Neural progenitor cell (in vitro differentiated cells): Measurements from ENCODE around the gene ACAD10. TPM values are rescaled to one million over a fixed set of nuclear protein-coding genes. Genes with fewer than 3 reads are reported as not detected.

Experiments used
- DNase-seq: peaks from one replicate; pipeline ENCODE4 v3.0.0-alpha.2; 2016; ENCODE audit warnings: low spot score
- H2AFZ ChIP-seq: fragments of 200-600 bp; sonication (generic); replicated peaks from 2 replicates; pipeline ENCODE4 v1.6.1; 2016; ENCODE audit warnings: antibody characterized with exemption
- H3F3A ChIP-seq: fragments of 200-600 bp; sonication (generic); 2 replicates; pipeline ENCODE4 v1.6.1; 2016; ENCODE audit warnings: antibody characterized with exemption, low read depth
- H3K27ac ChIP-seq: fragments of 200-600 bp; sonication (generic); 2 replicates; pipeline ENCODE4 v1.5.1; 2016; ENCODE audit warnings: mild to moderate bottlenecking
- H3K27me3 ChIP-seq: fragments of 200-600 bp; sonication (generic); 2 replicates; pipeline ENCODE4 v1.6.1; 2016; ENCODE audit warnings: mild to moderate bottlenecking, moderate library complexity
- H3K36me3 ChIP-seq: fragments of 200-600 bp; sonication (generic); 2 replicates; pipeline ENCODE4 v1.5.1; 2016
- H3K4me1 ChIP-seq: fragments of 200-600 bp; sonication (generic); 2 replicates; pipeline ENCODE4 v1.6.1; 2016; ENCODE audit warnings: mixed run types
- H3K4me2 ChIP-seq: fragments of 200-600 bp; sonication (generic); 2 replicates; pipeline ENCODE4 v1.6.1; 2016
- H3K4me3 ChIP-seq: fragments of 200-600 bp; sonication (generic); 2 replicates; pipeline ENCODE4 v1.5.1; 2016
- H3K79me2 ChIP-seq: fragments of 200-600 bp; sonication (generic); 2 replicates; pipeline ENCODE4 v1.6.1; 2016; ENCODE audit warnings: low read depth
- H3K9ac ChIP-seq: fragments of 200-600 bp; sonication (generic); 2 replicates; pipeline ENCODE4 v1.6.1; 2016
- H3K9me3 ChIP-seq: fragments of 200-600 bp; sonication (generic); 2 replicates; pipeline ENCODE4 v1.5.1; 2016; ENCODE audit warnings: low read depth
- H4K20me1 ChIP-seq: fragments of 200-600 bp; sonication (generic); 2 replicates; pipeline ENCODE4 v1.6.1; 2016; ENCODE audit warnings: low read depth
- H3K27ac Mint-ChIP-seq: 3 replicates; pipeline ENCODE4 v1.8.0; 2021; ENCODE audit warnings: mixed read lengths
- H3K27me3 Mint-ChIP-seq: 2 replicates; pipeline ENCODE4 v1.8.0; 2022; ENCODE audit warnings: low read depth, mild to moderate bottlenecking, inconsistent platforms, moderate library complexity, mixed read lengths; ENCODE audit not compliant: insufficient read depth
- H3K36me3 Mint-ChIP-seq: 3 replicates; pipeline ENCODE4 v1.8.0; 2021; ENCODE audit warnings: mixed read lengths
- H3K4me1 Mint-ChIP-seq: 3 replicates; pipeline ENCODE4 v1.8.0; 2021; ENCODE audit warnings: mixed read lengths
- H3K4me3 Mint-ChIP-seq: 3 replicates; pipeline ENCODE4 v1.8.0; 2021; ENCODE audit warnings: mild to moderate bottlenecking, moderate library complexity, mixed read lengths
- H3K9me3 Mint-ChIP-seq: 3 replicates; pipeline ENCODE4 v1.8.0; 2020; ENCODE audit warnings: mixed read lengths
- CTCF ChIP-seq: fragments of 200-600 bp; sonication (generic); IDR thresholded peaks from 2 replicates; pipeline ENCODE4 v1.5.1; 2017; ENCODE audit warnings: antibody characterized with exemption, mild to moderate bottlenecking
- EZH2 ChIP-seq: fragments of 200-600 bp; sonication (generic); IDR thresholded peaks from 2 replicates; pipeline ENCODE4 v1.6.1; 2017; ENCODE audit warnings: antibody characterized with exemption, mild to moderate bottlenecking, moderate library complexity
- EZH2phosphoT487 ChIP-seq: fragments of 200-600 bp; sonication (generic); IDR thresholded peaks from 2 replicates; pipeline ENCODE4 v1.6.1; 2017; ENCODE audit warnings: antibody characterized with exemption
- total RNA-seq: library from RNA; depleted of rRNA; stranded (reverse); fragments of >200 nt; gene quantifications from 2 replicates; pipeline ENCODE4 v1.2.3, GENCODE V29; 2015; ENCODE audit warnings: low replicate concordance

Gene ACAD10
- total RNA-seq, 1 donor from 2014 or later: 13.8 TPM

- Histone ChIP-seq H4K20me1 (no peaks in the 10 kb centered on the region), H2AFZ (no peak overlapping the region), H3K4me1 (no peaks in the 10 kb centered on the region), H3K4me3 (no peak overlapping the region), H3K9ac (no peak overlapping the region), H3K27me3 (no peaks in the 10 kb centered on the region), H3K79me2 (no peaks in the 10 kb centered on the region), H3K4me2 (no peak overlapping the region), H3K9me3 (no peaks in the 10 kb centered on the region), H3F3A (no peaks in the 10 kb centered on the region), H3K36me3 (no peaks in the 10 kb centered on the region), H3K27ac (no peak overlapping the region)
- H3K4me1 Mint-ChIP-seq: no peaks in the 10 kb centered on the region
- no peaks in the 10 kb centered on the region for H3K9me3 Mint-ChIP-seq
- H3K27ac Mint-ChIP-seq: no peak overlapping the region
- H3K27me3 Mint-ChIP-seq: no peaks in the 10 kb centered on the region
- no peak for TF ChIP-seq EZH2
- no peak for TF ChIP-seq EZH2phosphoT487
- no peak for TF ChIP-seq CTCF
- no peak overlapping the region for H3K4me3 Mint-ChIP-seq
- peaks cover 17% of the 10 kb centered on the region for H3K36me3 Mint-ChIP-seq
- no peak for DNase-seq
Observed at GRCh38 chr12:111748867-111749266, 63.0 kb downstream of the ACAD10 start.

- H3K4me2 ChIP-seq: no peak overlapping the region
- TF ChIP-seq CTCF (no peak), EZH2 (no peak), EZH2phosphoT487 (no peak)
- no peak overlapping the region for H3K4me3 ChIP-seq
- H3K27me3 Mint-ChIP-seq: no peaks in the 10 kb centered on the region
- H3K36me3 Mint-ChIP-seq: peaks cover 15% of the 10 kb centered on the region
- H4K20me1 ChIP-seq: no peaks in the 10 kb centered on the region
- no peaks in the 10 kb centered on the region for H3K36me3 ChIP-seq
- no peaks in the 10 kb centered on the region for H3K79me2 ChIP-seq
- no peak overlapping the region for H2AFZ ChIP-seq
- no peaks in the 10 kb centered on the region for H3K27me3 ChIP-seq
- H3K9me3 ChIP-seq: no peaks in the 10 kb centered on the region
- H3F3A ChIP-seq: no peaks in the 10 kb centered on the region
- no peaks in the 10 kb centered on the region for H3K4me1 ChIP-seq
- DNase-seq: no peak
- H3K4me3 Mint-ChIP-seq: no peak overlapping the region
- no peak overlapping the region for H3K27ac Mint-ChIP-seq
- H3K9me3 Mint-ChIP-seq: no peaks in the 10 kb centered on the region
- no peak overlapping the region for H3K27ac ChIP-seq
- H3K9ac ChIP-seq: no peak overlapping the region
- no peaks in the 10 kb centered on the region for H3K4me1 Mint-ChIP-seq
Observed at GRCh38 chr12:111749391-111749790, 63.5 kb downstream of the ACAD10 start.

- peak; percentile 82 for DNase-seq
- H4K20me1 ChIP-seq: no peaks in the 10 kb centered on the region
- no peaks in the 10 kb centered on the region for H3K27me3 ChIP-seq
- no peak overlapping the region for H3K4me2 ChIP-seq
- Mint-ChIP-seq H3K36me3 (peaks cover 5% of the 10 kb centered on the region), H3K4me1 (peaks cover 6% of the 10 kb centered on the region), H3K27me3 (peaks cover 5% of the 10 kb centered on the region), H3K4me3 (no peak overlapping the region), H3K9me3 (no peaks in the 10 kb centered on the region), H3K27ac (no peak overlapping the region)
- no peak overlapping the region for H3K9ac ChIP-seq
- H3K79me2 ChIP-seq: no peaks in the 10 kb centered on the region
- TF ChIP-seq EZH2 (no peak), EZH2phosphoT487 (no peak), CTCF (peak; percentile 84)
- H3F3A ChIP-seq: peaks cover 8% of the 10 kb centered on the region
- H3K27ac ChIP-seq: no peak overlapping the region
- peaks cover 9% of the 10 kb centered on the region for H3K4me1 ChIP-seq
- H2AFZ ChIP-seq: no peak overlapping the region
- H3K36me3 ChIP-seq: no peaks in the 10 kb centered on the region
- no peaks in the 10 kb centered on the region for H3K9me3 ChIP-seq
- H3K4me3 ChIP-seq: no peak overlapping the region
Observed at GRCh38 chr12:111753144-111753881, 67.5 kb downstream of the ACAD10 start.
